ENCODE data around the gene FBXW5. TPM values are rescaled to one million over a fixed set of nuclear protein-coding genes. Genes with fewer than 3 reads are reported as not detected.

The FBXW5 gene
- total RNA-seq, 1 experiment from 2014 or later, result 70.5 TPM

DNA sequence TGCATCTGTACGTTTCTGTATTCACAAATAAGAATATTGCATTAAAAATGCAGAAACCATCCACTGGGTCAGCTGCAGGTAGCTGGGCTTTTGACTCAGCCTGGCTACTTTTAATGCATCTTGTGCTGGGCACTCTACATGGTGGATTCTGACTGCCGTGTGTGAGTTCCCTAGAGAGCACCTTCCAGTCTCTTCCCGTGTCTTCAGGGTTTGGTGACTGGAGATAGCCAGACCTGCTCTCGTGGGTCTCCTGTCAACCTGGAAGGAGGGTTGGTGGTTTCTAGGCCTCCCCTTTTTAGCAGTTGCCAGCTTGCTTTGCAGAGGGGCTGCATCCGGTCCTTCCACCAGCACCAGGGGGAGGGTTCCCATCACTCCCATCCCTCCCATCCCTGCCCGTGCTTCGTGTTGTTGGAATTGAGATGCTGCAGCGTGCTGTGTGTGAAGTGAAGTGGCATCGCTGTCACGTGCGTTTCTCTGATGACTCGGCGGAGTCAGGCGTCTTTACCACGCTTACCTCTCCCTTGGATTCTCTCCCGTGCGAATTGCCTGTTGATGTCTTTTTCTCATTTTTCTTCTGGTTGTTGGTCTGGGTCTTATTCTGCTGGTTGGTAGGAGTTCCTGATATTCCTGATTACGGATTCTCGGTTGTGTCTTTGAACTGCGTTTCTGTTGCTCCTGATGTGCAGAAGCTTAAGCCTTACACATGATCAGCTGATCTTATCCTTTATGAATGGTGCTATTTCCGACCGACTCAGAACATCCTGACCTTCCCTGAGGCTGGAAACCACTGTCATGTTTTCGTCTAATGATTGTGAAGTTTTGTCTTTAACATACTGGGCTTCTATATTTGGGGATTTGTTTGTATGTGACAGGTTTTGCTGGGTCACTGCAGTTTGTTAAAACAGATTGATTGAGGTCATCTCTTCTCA, 16.9 kb downstream of the FBXW5 start (continued):
- TF ChIP-seq, protein P1, sequence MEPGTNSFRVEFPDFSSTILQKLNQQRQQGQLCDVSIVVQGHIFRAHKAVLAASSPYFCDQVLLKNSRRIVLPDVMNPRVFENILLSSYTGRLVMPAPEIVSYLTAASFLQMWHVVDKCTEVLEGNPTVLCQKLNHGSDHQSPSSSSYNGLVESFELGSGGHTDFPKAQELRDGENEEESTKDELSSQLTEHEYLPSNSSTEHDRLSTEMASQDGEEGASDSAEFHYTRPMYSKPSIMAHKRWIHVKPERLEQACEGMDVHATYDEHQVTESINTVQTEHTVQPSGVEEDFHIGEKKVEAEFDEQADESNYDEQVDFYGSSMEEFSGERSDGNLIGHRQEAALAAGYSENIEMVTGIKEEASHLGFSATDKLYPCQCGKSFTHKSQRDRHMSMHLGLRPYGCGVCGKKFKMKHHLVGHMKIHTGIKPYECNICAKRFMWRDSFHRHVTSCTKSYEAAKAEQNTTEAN (CRISPR knock-in tag; IDR thresholded peaks at IDR 0.05), result no peak
- TF ChIP-seq ZNF263 (CRISPR knock-in tag; IDR thresholded peaks at IDR 0.05; ENCODE audit: low read depth), result no peak
- no peak for TF ChIP-seq JAZF1 (CRISPR knock-in tag; IDR thresholded peaks at IDR 0.05)

GRCh38 chr9:136926749-136927148, 17.8 kb downstream of the FBXW5 start:
- no peaks in the 10 kb centered on the region for H3K4me1 Mint-ChIP-seq
- H3K36me3 Mint-ChIP-seq, result peaks cover 41% of the 10 kb centered on the region
- no peak for ATAC-seq
- H3K9me3 Mint-ChIP-seq, result no peaks in the 10 kb centered on the region
- no peak overlapping the region for H3K4me3 Mint-ChIP-seq
- TF ChIP-seq IRF1 (CRISPR knock-in tag; IDR thresholded peaks at IDR 0.05), result no peak
- TF ChIP-seq MXD4 (CRISPR knock-in tag; IDR thresholded peaks at IDR 0.05; ENCODE audit: borderline replicate concordance), result no peak
- TF ChIP-seq MYBL2 (CRISPR knock-in tag; IDR thresholded peaks at IDR 0.05), result no peak
- no peak for DNase-seq (ENCODE audit: low spot score)
- no peaks in the 10 kb centered on the region for H3K27me3 Mint-ChIP-seq (ENCODE audit: low read depth)
- ChIA-PET POLR2A (no interaction called here), CTCF (interaction anchor here (1.3 to 1.7 kb wide), 2 partner anchors 12 to 21 kb away, joined by 3 to 6 read pairs; no protein-coding TSS in a partner anchor)
- 0 out of 2 replicates have a peak overlapping the region, but pooled peaks have one; percentile 15 for H3K27ac Mint-ChIP-seq

DNA sequence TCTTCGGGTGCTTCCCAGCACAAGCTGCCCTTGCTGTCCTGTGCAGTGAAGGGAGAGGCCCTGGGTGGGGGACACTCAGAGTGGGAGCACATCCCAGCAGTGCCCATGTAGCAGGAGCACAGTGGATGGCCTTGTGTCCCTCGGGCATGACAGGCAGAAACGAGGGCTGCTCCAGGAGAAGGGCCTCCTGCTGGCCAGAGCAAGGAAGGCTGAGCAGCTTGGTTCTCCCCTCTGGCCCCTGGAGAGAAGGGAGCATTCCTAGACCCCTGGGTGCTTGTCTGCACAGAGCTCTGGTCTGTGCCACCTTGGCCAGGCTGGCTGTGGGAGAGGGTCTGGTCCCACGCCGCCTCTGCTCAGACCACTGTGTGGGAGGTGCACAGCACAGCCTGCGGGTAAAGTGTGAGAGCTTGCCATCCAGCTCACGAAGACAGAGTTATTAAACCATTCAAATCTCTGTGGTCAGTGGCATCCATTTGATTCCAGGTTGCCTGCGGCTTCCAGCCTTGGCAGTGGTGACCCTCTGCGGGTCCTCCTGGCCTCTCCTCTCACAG, 18.3 kb downstream of the FBXW5 start:
- Mint-ChIP-seq H3K27me3 (ENCODE audit: low read depth) (no peaks in the 10 kb centered on the region), H3K9me3 (no peaks in the 10 kb centered on the region), H3K27ac (no peak overlapping the region), H3K36me3 (peaks cover 40% of the 10 kb centered on the region), H3K4me3 (no peak overlapping the region), H3K4me1 (no peaks in the 10 kb centered on the region)
- ChIA-PET POLR2A (no interaction called here), CTCF (interaction anchor here (1.3 to 1.7 kb wide), 2 partner anchors 12 to 22 kb away, joined by 3 to 6 read pairs; no protein-coding TSS in a partner anchor)
- DNase-seq (ENCODE audit: low spot score) (no peak), ATAC-seq (no peak)
- no peak for TF ChIP-seq NR1H2 (CRISPR knock-in tag; IDR thresholded peaks at IDR 0.05)
- TF ChIP-seq, protein P2, sequence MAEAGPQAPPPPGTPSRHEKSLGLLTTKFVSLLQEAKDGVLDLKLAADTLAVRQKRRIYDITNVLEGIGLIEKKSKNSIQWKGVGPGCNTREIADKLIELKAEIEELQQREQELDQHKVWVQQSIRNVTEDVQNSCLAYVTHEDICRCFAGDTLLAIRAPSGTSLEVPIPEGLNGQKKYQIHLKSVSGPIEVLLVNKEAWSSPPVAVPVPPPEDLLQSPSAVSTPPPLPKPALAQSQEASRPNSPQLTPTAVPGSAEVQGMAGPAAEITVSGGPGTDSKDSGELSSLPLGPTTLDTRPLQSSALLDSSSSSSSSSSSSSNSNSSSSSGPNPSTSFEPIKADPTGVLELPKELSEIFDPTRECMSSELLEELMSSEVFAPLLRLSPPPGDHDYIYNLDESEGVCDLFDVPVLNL (CRISPR knock-in tag; IDR thresholded peaks at IDR 0.05; ENCODE audit: borderline replicate concordance, low read depth), result no peak
- no peak for TF ChIP-seq SOX15 (CRISPR knock-in tag; IDR thresholded peaks at IDR 0.05)
- TF ChIP-seq, protein P3, sequence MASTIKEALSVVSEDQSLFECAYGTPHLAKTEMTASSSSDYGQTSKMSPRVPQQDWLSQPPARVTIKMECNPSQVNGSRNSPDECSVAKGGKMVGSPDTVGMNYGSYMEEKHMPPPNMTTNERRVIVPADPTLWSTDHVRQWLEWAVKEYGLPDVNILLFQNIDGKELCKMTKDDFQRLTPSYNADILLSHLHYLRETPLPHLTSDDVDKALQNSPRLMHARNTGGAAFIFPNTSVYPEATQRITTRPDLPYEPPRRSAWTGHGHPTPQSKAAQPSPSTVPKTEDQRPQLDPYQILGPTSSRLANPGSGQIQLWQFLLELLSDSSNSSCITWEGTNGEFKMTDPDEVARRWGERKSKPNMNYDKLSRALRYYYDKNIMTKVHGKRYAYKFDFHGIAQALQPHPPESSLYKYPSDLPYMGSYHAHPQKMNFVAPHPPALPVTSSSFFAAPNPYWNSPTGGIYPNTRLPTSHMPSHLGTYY (CRISPR knock-in tag; IDR thresholded peaks at IDR 0.05), result no peak
- no peak for TF ChIP-seq FOXJ3 (CRISPR knock-in tag; IDR thresholded peaks at IDR 0.05; ENCODE audit: borderline replicate concordance)
- TF ChIP-seq CREB1 (CRISPR knock-in tag; IDR thresholded peaks at IDR 0.05), result no peak
- no peak for TF ChIP-seq ZNF671 (CRISPR knock-in tag; IDR thresholded peaks at IDR 0.05)
- TF ChIP-seq HMGXB4 (CRISPR knock-in tag; IDR thresholded peaks at IDR 0.05), result no peak
- no peak for TF ChIP-seq FOXP4 (CRISPR knock-in tag; IDR thresholded peaks at IDR 0.05)
- no peak for TF ChIP-seq MYBL2 (CRISPR knock-in tag; IDR thresholded peaks at IDR 0.05)
- TF ChIP-seq, protein P1 (CRISPR knock-in tag; IDR thresholded peaks at IDR 0.05), result no peak
- TF ChIP-seq TEAD1 (CRISPR knock-in tag; IDR thresholded peaks at IDR 0.05), result no peak
- no peak for TF ChIP-seq NR2C2 (CRISPR knock-in tag; IDR thresholded peaks at IDR 0.05)
- no peak for TF ChIP-seq GTF2I (CRISPR knock-in tag; conservative IDR thresholded peaks at IDR 0.05)
- TF ChIP-seq ZNF219 (CRISPR knock-in tag; IDR thresholded peaks at IDR 0.05; ENCODE audit: borderline replicate concordance), result no peak
- TF ChIP-seq CREM (CRISPR knock-in tag; IDR thresholded peaks at IDR 0.05), result no peak
- no peak for TF ChIP-seq ZNF396 (CRISPR knock-in tag; IDR thresholded peaks at IDR 0.05; ENCODE audit: borderline replicate concordance)
- no peak for TF ChIP-seq ESRRA (CRISPR knock-in tag; IDR thresholded peaks at IDR 0.05; ENCODE audit: borderline replicate concordance)

Data from WTC11 (cell line).